Left hindlimb (tissue), 1 donor: ENCODE measurements around the gene KIF15.
"Not testable (repeated sequence)": the region's sequence is repeated elsewhere in the genome, so short reads cannot be mapped to it uniquely, and the experiment has no call there.

ENCODE experiments used
- DNase-seq: peaks from one replicate; pipeline ENCODE4 v3.0.0-alpha.2; 2018

The KIF15 gene, protein sequence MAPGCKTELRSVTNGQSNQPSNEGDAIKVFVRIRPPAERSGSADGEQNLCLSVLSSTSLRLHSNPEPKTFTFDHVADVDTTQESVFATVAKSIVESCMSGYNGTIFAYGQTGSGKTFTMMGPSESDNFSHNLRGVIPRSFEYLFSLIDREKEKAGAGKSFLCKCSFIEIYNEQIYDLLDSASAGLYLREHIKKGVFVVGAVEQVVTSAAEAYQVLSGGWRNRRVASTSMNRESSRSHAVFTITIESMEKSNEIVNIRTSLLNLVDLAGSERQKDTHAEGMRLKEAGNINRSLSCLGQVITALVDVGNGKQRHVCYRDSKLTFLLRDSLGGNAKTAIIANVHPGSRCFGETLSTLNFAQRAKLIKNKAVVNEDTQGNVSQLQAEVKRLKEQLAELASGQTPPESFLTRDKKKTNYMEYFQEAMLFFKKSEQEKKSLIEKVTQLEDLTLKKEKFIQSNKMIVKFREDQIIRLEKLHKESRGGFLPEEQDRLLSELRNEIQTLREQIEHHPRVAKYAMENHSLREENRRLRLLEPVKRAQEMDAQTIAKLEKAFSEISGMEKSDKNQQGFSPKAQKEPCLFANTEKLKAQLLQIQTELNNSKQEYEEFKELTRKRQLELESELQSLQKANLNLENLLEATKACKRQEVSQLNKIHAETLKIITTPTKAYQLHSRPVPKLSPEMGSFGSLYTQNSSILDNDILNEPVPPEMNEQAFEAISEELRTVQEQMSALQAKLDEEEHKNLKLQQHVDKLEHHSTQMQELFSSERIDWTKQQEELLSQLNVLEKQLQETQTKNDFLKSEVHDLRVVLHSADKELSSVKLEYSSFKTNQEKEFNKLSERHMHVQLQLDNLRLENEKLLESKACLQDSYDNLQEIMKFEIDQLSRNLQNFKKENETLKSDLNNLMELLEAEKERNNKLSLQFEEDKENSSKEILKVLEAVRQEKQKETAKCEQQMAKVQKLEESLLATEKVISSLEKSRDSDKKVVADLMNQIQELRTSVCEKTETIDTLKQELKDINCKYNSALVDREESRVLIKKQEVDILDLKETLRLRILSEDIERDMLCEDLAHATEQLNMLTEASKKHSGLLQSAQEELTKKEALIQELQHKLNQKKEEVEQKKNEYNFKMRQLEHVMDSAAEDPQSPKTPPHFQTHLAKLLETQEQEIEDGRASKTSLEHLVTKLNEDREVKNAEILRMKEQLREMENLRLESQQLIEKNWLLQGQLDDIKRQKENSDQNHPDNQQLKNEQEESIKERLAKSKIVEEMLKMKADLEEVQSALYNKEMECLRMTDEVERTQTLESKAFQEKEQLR (N-terminal part only)

DNA sequence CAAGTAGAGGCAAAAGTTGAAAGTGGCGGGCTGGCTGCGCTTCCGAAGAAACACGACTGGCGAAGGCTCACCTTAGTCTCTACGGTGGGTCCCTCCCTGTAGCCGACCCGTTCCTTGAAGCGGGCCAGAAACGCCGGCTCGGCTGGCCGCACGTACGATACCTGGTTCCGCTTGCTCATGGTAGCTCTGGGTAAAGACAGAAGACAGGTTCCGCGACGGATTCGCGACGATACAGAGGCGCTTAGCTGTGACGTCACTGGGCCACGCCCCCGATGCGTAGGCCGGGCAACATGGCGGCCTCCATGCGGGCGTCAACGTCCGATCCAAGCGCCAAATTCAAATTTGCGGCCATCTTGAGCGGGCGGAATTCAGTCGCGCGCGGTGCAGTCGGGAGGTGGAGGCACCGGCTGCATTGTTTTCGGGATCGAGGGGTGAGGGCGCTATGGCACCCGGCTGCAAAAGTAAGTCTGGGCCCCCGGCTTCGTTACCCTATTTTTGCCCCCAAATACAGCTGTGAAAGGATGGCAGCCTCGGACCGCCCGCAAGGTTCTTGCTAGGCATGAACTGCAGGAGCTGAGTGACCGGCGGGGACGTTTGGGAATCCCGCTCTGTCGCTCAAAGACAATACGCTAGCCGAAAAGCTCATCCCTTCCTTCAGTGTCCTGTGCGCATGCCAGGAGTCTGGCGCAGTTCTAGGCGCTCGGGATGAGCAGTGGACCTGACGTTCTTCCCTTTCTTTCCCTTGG lies at the start of gene KIF15, which contains the start of gene KIAA1143:
KIF15 (plus strand) TSS at position 371 of the 746 bp plus-strand sequence; CDS start at position 443, 72 bp downstream.
KIAA1143 (minus strand) TSS at position 196 of the 746 bp plus-strand sequence; CDS start at position 179, 17 bp downstream.
- peak; percentile 96 for DNase-seq

DNA sequence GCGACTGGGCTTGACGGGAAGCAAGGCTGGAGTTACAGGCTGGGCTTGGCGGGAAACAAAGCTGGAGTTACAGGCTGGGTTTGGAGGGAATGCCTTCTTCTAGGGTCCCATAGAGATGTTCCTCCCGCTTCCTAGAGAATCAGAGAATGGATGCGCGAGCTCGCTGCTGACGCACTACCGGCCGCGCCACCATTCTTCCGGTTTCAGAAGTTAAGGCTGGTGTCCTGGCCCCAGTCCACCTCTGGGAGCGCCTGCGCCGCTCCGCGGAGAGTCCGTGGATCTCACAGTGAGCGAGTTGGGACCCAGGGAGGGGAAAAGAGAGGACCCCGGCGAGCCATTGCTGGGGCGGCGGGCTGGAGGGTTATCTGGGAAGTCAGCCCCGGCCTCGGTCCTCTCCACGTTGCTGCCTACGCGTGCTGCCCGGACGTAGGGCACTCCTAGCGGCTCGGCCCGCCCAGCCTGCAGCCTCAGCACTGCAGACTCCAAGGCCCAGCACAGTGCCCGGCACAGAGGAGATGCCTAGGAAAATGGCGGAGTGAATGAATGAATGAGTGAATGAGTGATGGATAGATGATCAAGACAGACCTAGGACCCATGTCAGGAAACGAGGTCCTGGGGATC lies 49.0 kb upstream of the KIF15 start, which contains the start of gene ZNF502:
ZNF502 (plus strand) TSS at position 206 of the 621 bp plus-strand sequence. CDS start 7,602 bp downstream, outside the sequence.
- peak; percentile 93 for DNase-seq

DNA sequence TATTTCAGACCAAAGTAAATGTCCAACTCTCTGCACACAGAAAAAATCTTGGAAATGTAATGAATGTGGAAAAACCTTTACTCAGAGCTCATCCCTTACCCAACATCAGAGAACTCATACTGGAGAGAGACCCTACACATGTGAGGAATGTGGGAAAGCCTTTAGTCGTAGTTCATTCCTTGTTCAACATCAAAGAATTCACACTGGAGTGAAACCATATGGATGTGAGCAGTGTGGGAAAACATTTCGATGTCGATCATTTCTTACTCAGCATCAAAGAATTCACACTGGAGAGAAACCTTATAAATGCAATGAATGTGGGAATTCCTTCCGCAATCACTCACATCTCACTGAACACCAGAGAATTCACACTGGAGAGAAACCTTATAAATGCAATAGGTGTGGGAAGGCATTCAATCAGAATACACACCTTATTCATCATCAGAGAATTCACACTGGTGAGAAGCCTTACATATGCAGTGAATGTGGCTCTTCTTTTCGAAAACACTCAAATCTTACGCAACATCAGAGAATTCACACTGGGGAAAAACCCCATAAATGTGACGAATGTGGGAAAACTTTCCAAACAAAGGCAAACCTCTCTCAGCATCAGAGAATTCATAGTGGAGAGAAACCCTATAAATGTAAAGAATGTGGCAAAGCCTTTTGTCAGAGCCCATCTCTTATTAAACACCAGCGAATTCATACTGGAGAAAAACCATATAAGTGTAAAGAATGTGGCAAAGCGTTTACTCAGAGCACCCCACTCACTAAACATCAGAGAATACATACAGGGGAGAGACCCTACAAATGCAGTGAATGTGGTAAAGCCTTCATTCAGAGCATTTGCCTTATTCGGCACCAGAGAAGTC lies 40.1 kb upstream of the KIF15 start:
- no peak for DNase-seq

DNA sequence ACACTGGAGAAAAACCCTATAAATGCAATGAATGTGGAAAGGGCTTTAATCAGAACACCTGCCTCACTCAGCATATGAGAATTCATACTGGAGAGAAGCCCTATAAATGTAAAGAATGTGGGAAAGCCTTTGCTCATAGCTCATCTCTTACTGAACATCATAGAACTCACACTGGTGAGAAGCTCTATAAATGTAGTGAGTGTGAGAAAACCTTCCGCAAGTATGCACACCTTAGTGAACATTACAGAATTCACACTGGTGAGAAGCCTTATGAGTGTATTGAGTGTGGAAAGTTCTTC lies 39.5 kb upstream of the KIF15 start:
- DNase-seq: no peak

DNA sequence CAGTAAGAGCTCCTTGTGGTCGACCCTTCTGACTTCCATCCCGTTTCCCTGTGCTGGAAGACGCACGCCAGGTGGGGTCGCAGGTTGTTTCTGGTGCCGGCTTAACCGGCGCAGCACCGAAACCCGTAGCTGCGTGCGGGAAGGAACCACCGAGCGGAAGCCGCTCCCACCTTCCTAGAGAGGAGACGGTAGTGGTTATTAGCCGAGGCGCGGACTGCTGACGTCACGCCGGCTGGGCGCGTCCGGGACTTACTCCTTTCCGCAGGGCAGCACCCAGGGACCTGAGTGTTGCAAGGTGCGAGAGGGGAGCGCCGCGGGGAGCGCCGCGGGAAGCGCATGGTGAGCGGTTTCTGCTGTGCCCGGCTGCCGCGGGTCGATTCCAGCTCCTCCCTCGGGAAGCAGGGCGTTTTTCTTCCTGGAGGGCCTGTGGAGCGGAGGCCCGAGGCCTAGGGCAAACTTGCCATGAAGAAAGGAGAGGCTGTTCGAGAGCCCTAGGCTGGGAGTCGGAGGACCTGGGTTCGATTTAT lies 32.1 kb upstream of the KIF15 start, which contains the start of gene ZNF501:
ZNF501 (plus strand) TSS at position 252 of the 527 bp plus-strand sequence. CDS start 4,787 bp downstream, outside the sequence.
- DNase-seq: peak; percentile 95

DNA sequence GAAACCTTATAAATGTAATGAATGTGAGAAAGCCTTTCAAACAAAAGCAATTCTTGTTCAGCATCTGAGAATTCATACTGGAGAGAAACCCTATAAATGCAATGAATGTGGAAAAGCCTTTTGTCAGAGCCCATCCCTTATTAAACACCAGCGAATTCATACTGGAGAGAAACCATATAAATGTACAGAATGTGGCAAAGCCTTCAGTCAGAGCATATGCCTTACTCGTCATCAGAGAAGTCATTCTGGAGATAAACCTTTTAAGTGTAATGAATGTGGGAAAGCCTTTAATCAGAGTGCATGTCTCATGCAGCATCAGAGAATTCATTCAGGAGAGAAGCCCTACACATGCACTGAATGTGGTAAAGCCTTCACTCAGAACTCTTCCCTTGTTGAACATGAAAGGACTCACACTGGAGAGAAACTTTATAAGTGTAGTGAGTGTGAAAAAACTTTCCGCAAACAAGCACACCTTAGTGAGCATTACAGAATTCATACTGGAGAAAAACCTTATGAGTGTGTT lies 26.9 kb upstream of the KIF15 start:
- DNase-seq: no peak

DNA sequence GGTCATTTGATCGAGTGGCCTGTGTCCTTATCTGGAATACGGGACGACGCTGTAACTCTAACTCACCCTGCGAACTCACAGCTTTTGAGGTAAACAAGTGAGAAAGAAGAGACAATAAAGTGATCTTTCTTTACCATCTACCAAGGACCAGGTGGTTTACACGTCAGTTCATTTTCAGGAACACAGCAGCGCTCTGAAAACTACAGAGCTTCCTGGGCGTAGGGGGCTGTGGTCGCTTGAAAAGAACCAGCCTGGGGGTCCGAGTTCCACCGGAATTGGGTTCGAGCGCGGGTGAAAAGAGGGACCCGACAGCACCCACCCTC lies 532 bp upstream of the KIF15 start:
- no peak for DNase-seq

DNA sequence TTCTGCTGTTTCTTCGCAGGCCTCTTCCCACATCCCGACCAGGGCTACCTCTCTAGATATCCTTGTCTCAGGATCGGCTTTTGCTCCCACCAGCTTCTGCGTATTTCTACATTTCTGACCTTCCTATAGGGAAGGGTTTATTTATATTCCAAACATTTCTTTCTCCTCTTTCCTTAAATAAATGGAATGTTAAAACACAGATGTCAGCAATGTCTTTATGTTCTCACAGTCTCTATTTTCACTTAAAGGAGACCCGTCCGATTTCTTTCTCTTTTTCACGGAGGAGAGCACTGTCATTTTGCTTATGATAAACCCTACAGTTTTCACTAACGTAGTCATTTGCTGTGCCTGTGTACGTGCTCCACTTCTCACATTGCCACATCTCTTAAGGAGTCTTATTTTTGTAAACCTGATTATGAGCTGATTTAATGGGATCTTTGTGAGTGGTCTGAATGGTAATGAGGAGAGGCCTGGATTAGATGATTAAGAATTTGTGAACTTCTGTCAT lies 630 bp downstream of the KIF15 start:
- no peak for DNase-seq

DNA sequence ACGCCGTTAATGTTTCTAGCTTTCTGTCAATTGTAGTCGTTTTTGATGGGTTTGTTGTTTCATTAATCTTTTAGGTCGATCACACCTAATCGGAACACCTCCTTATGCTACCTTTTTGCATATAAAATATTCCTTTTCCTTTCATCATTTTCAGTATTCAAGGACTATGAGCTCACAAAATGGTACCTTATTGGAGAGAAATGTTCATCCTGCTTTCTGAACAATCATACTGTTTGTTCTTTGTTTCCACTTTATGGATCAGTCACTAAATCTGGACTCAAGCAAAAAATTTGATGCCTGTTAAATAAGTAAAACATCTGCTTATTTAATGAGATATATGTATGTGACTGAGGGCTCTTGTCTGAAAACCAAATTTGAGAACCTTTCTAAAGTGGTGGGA lies 1.1 kb downstream of the KIF15 start:
- no peak for DNase-seq

DNA sequence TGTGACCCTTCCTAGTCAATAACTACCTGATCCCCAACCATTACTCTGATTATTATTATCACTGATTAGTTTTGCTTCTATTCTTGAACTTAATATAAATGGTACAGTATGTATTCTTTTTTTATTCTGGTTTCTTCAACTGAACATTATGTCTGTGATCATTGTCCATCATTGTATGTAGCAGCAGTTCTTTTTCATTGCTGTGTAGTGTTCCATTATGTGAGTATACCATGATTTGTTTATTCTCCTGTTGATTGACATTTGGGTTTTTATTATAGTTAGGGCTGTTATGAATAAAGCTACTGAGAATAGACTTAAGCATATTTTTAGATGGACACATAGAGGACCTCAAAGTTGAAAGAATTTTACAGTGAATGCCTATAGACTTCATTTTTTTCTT lies 2.7 kb downstream of the KIF15 start:
- DNase-seq: no peak

DNA sequence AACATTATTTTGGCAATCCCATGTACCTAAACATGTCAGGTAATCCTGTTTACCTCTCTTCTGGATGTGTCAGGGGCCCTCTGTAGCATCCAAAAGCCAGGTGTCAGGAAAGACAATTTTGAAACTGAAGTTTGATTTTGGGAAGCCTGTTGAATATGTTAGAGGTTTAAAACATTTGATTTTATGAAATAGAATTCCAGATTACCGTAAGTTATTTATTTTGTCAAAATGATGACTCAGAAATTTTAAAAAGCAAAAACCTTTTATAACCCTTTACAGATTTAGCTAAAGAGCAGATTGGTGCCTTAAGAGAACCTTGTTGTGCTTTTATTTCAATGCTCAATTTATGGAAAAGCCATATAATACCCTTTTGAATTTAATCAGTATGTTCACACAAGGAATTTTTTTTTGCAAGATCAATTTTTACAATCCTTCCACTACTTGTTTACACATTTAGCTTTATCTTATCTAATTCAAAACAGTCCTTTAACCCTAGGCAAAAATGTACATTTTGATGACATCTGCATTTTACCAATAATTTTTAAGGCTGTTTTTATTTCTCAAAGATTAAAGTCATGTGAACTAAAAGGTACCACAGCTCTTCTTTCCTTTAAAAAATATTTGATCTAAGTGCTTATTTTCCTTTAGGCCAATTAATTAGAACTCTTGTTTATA lies 10.0 kb downstream of the KIF15 start:
- DNase-seq: no peak

DNA sequence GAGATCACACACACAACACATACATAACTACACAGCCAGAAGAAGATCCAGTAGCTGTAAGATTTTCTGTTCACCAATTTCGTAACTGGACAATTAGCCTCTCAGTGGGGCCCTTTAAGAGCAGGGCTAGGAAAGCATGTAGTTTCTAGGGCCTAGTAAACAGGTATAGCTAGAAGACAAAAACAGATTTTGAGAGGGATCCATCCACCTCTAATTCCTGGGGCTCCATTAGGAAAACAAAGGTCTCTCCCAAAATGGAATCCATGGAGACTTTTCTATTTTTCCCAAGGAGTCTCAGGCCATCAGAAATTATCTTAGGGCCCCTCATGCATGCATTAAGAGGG lies 10.5 kb downstream of the KIF15 start:
- DNase-seq: no peak

DNA sequence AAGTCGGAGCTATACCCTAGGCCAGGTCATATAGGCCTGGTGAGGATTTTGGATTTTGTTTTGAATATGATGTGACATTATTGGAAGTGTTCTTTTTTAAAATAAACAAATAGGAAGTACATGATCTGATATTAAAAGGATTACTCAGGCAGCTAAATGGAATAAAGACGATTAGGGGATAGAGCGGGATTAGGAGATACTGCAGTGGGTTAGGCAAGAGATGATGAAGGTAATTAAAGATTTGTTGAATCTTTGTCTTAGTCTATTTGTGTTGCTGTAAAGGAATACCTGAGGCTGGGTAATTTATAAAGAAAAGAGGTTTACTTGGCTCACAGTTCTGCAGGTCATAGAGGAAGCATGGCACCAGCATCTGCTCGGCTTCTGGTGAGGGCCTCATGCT lies 21.3 kb downstream of the KIF15 start:
- DNase-seq: no peak

DNA sequence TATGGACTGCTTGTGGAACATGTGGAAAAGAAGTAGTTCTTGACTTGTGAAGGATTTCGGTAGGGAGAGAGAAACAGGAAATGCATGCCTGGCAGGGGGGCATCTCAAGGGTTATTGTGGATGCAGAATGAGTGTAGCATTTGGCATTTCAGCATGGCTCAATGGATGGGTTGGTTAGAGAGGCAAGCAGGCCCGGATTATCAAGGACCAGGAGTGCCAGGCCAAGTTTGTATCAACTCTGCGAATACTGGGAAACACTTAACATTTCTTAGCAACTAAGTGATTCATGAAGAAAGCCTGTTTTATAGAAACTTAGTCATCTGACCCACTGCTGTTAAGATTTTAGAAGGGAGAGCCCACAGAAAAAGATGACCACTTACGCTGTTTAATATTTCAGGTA lies 33.6 kb downstream of the KIF15 start:
- no peak for DNase-seq

DNA sequence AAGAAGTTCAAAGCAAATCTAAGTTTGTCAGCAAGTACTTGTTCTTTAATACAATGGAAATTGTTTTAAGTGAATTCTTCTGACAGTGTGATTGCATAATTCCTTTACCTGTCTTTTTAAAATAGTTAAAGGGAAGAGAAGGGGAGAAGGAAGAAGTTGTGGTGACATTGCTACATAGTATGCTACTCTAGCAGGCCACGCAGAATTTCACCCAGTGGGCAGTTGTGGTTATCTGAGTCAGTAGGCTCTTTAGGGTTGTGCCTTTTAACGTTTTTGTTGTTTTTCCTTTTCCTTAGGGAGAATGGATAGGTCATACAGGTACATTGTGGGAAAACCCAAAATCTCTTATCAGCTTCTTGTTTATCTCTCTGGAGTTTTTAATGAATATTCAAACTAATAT lies 40.4 kb downstream of the KIF15 start:
- DNase-seq: no peak

DNA sequence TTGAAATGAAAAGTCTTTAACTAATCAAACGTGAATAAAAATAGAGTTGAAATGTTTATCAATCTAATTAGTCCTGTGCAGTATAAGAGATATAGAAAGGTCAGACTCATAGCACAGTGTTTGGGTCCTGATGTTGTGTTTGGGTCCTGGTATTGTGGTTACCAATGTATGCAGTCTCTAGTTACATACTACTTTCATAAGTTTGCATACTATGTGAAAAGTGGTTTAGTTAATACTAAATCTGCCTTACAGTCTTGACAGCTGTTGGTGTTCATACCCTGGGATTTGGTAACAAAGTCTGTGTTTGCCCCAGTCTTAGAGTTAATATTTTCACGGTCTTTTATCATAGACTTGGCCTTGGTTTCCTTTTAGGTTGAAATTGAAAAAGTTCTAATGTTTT lies 41.7 kb downstream of the KIF15 start:
- DNase-seq: no peak

DNA sequence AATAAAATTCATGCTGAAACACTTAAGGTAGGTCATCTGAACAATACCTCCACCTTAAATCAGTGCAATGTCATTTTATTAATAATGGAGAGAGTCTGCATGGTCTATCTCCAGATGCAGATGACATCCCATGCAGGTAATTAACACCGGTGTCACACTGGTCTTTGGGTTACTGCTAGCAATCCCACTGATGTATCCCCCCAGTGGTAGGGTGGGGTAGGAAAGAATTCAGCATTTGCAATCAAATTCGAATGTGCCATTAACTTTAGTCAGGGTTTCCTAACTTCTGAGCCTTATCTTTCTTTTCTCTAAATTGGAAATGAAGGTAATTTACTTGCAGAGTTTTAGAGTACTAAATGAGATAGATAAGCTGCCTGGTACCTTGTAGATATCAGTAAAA lies 44.4 kb downstream of the KIF15 start:
- no peak for DNase-seq

DNA sequence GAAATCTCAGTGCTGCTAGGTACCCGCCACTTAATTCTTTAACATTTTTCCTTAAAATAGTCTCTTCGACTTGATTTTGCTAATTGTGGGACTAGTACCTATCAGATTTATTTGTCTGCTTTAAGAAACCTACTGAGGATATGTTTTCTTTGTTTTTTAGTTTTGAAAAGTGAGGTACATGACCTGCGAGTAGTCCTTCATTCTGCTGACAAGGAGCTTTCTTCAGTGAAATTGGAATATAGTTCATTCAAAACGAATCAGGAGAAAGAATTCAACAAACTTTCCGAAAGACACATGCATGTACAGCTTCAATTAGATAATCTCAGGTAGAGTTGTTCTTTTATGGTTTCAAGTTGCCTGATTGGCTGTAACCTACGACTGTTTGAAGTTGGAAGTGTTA lies 53.2 kb downstream of the KIF15 start:
- DNase-seq: no peak

DNA sequence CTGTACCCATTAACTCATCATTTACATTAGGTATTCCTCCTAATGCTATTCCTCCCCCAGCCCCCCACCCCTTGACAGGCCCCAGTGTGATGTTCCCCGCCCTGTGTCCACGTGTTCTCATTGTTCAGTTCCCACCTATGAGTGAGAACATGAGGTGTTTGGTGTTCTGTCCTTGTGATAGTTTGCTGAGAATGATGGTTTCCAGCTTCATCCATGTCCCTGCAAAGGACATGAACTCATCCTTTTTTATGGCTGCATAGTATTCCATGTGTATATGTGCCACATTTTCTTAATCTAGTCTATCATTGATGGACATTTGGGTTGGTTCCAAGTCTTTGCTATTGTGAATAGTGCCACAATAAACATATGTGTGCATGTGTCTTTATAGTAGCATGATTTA lies 54.7 kb downstream of the KIF15 start:
- not testable (repeated sequence) for DNase-seq
